ENCODE measurements around the gene OR10A3. TPM values are rescaled to one million over a fixed set of nuclear protein-coding genes. Genes with fewer than 3 reads are reported as not detected.

Gene OR10A3
- total RNA-seq, 5 donors from 2014 or later (not counting 1 experiment from before 2014, with no cell fraction given): not detected

DNA sequence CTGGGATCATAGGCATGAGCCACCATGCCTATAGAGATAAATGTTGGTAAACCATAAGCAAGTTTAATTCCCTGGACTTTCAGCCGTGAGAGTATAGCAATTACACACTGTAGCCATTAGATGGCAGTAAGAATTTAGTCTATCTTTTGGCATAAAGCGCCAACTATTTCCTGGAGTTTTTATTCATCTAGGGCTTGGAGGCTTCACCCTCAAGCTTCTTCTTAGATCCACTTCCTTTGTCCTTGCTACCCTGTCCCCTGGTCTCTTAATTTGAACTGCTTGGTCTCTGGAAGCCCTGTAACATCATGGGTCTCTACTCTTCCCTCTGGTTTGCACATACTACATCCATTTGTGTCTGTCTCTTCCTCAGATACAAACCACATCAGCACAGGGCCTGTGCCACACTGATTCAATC lies 48.7 kb downstream of the OR10A3 start:
- H3K27ac ChIP-seq (ENCODE audit: low read length): no peak overlapping the region
- peak overlapping the region in 1 of 2 donors; percentile 11 for H3K27ac Mint-ChIP-seq
- H3K4me3 Mint-ChIP-seq: no peak overlapping the region
- peaks cover 0 to 6% (median 3%) of the 10 kb centered on the region in 3 donors for H3K4me1 Mint-ChIP-seq
- ChIA-PET POLR2A (interaction anchor here in 1 of 2 donors (0.5 kb wide), 1 partner anchor 95 kb away, joined by 3 read pairs; no protein-coding TSS in a partner anchor), CTCF (interaction anchor here (0.6 to 4.7 kb wide), 10 partner anchors 10 to 1145 kb away, joined by 3 to 28 read pairs (median 4); partner anchors contain the start of gene EIF3F (in 2 of the 2))
- no peaks in the 10 kb centered on the region for H3K36me3 ChIP-seq (ENCODE audit: control insufficient read depth in 2 of 2, extremely low read depth in 1 of 2, insufficient read depth in 1 of 2, low read length in 1 of 2)
- H3K4me3 ChIP-seq (ENCODE audit: control insufficient read depth in 1 of 2, extremely low read depth in 1 of 2, low read length in 1 of 2): no peak overlapping the region
- peak in 5 of 35 experiments; percentile 0 to 56 (median 6) for DNase-seq
- peaks cover 0 to 10% (median 0%) of the 10 kb centered on the region in 3 donors for H3K9me3 Mint-ChIP-seq
- 27% methylated on average over 1 of the region's 2 CpGs for WGBS (ENCODE audit: insufficient coverage)
- H3K36me3 Mint-ChIP-seq: no peaks in the 10 kb centered on the region
- H3K4me1 ChIP-seq (ENCODE audit: control insufficient read depth in 1 of 2, extremely low read depth in 1 of 2, insufficient read depth in 2 of 2, low read length in 2 of 2): no peaks in the 10 kb centered on the region
- ATAC-seq (replicated peaks in 1 of 4): peak; percentile 55 to 67 (median 59)
- H3K27me3 Mint-ChIP-seq: peaks cover 3% of the 10 kb centered on the region in 2 donors
- H3K9me3 ChIP-seq: no peaks in the 10 kb centered on the region
- H3K27me3 ChIP-seq (replicated peaks in 1 of 2; ENCODE audit: control insufficient read depth in 2 of 2, extremely low read depth in 1 of 2, insufficient read depth in 2 of 2, low read length in 1 of 2): peaks cover 2 to 5% of the 10 kb centered on the region in 2 experiments

DNA sequence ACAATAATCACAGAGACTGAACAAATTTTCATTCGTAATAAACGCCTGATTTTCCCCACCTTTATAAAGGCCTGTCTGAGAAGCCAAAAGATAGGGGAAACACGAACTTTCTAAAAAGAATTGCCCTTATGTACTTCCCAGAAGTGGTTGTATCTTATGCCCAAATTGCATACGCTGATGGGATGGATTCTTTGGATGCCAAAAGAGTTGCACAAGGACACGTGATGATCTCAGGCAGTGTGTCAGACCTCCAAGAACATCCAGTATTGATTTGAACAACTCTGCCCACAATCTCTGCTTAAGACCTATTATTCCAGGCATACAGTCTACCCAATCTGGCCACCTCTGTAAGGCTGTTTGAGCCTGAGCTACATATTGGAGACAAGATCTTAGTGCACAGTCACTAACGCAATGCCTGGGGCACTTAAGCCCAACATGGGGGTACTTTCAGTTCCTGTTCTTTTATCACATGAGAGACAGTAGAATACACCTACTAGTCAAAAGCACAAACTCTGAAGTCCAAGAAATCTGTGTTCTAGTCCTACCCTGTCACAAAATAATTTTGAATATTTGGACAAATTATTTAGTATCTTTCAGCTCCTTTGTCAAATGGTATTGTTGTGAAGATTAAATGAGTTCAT lies 49.3 kb downstream of the OR10A3 start:
- Mint-ChIP-seq H3K36me3 (no peaks in the 10 kb centered on the region), H3K4me3 (no peak overlapping the region), H3K4me1 (peaks cover 0 to 6% (median 3%) of the 10 kb centered on the region in 3 donors), H3K27ac (no peak overlapping the region), H3K27me3 (peaks cover 3% of the 10 kb centered on the region in 2 donors), H3K9me3 (peaks cover 0 to 10% (median 0%) of the 10 kb centered on the region in 3 donors)
- no peaks in the 10 kb centered on the region for H3K36me3 ChIP-seq (ENCODE audit: control insufficient read depth in 2 of 2, extremely low read depth in 1 of 2, insufficient read depth in 1 of 2, low read length in 1 of 2)
- peaks cover 2 to 5% of the 10 kb centered on the region in 2 experiments for H3K27me3 ChIP-seq (replicated peaks in 1 of 2; ENCODE audit: control insufficient read depth in 2 of 2, extremely low read depth in 1 of 2, insufficient read depth in 2 of 2, low read length in 1 of 2)
- no peaks in the 10 kb centered on the region for H3K9me3 ChIP-seq
- no peak overlapping the region for H3K27ac ChIP-seq (ENCODE audit: low read length)
- no peak overlapping the region for H3K4me3 ChIP-seq (ENCODE audit: control insufficient read depth in 1 of 2, extremely low read depth in 1 of 2, low read length in 1 of 2)
- ChIA-PET CTCF (interaction anchor here (0.7 to 4.7 kb wide), 8 partner anchors 11 to 207 kb away, joined by 3 to 28 read pairs (median 4); partner anchors contain the start of gene EIF3F (in 2 of the 2)), POLR2A (interaction anchor here in 1 of 2 donors (0.5 kb wide), 1 partner anchor 95 kb away, joined by 3 read pairs; no protein-coding TSS in a partner anchor)
- DNase-seq (no peak), ATAC-seq (replicated peaks in 1 of 4) (no peak)
- WGBS (ENCODE audit: insufficient coverage): no CpG with 5 or more reads among the region's 6 CpGs
- H3K4me1 ChIP-seq (ENCODE audit: control insufficient read depth in 1 of 2, extremely low read depth in 1 of 2, insufficient read depth in 2 of 2, low read length in 2 of 2): no peaks in the 10 kb centered on the region

DNA sequence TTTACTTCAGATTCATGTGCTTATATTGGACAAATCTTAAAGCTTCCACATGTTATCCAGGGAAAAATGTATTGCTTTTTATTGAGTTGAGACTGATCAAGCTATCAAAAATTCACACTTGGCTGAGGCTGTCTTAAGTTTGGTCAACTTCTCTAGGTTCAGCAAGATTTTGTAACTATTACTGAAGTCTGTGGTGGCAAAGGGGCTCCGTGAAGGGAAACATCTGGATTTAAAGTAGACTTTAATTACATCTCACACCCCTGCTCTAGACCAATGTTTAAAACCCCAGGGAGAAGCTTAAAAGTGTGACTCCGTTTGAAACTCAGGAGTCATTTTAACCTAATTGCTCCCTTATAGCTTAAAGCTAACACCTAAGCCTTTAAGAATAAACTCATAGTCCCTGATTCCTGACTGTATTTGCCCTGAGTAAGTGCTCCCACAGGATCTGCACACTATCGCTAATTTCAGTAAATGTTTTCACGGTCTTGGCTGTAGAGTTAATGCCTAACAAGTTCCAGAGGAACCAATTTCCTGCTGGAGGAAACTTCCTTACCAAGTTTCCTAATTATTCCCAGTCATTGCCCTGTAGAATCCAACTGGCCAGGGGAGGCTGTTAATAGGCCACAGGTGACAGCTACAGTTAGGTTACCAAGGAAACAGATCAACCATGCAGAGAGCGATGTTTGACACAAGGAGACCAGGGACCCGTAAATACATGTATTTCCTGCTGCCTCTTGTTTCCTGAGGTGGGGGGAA lies 50.9 kb downstream of the OR10A3 start:
- peaks cover 6 to 8% of the 10 kb centered on the region in 2 donors for H3K27me3 Mint-ChIP-seq
- H3K9me3 Mint-ChIP-seq: peaks cover 0 to 8% (median 0%) of the 10 kb centered on the region in 3 donors
- peaks cover 2 to 5% of the 10 kb centered on the region in 2 experiments for H3K27me3 ChIP-seq (replicated peaks in 1 of 2; ENCODE audit: control insufficient read depth in 2 of 2, extremely low read depth in 1 of 2, insufficient read depth in 2 of 2, low read length in 1 of 2)
- H3K36me3 Mint-ChIP-seq: no peaks in the 10 kb centered on the region
- no peak overlapping the region for H3K27ac Mint-ChIP-seq
- no peaks in the 10 kb centered on the region for H3K4me1 ChIP-seq (ENCODE audit: control insufficient read depth in 1 of 2, extremely low read depth in 1 of 2, insufficient read depth in 2 of 2, low read length in 2 of 2)
- peaks cover 0 to 6% (median 3%) of the 10 kb centered on the region in 3 donors for H3K4me1 Mint-ChIP-seq
- no peak overlapping the region for H3K27ac ChIP-seq (ENCODE audit: low read length)
- WGBS (ENCODE audit: insufficient coverage): 40% methylated on average over 1 of the region's 6 CpGs
- ChIA-PET POLR2A (no interaction called here), CTCF (interaction anchor here (1.1 to 4.7 kb wide), 3 partner anchors 93 to 209 kb away, joined by 3 to 28 read pairs (median 4); partner anchors contain the start of gene EIF3F (in 1 of the 2))
- ATAC-seq (replicated peaks in 1 of 4) (no peak), DNase-seq (no peak)
- no peak overlapping the region for H3K4me3 Mint-ChIP-seq
- H3K36me3 ChIP-seq (ENCODE audit: control insufficient read depth in 2 of 2, extremely low read depth in 1 of 2, insufficient read depth in 1 of 2, low read length in 1 of 2): no peaks in the 10 kb centered on the region
- no peak overlapping the region for H3K4me3 ChIP-seq (ENCODE audit: control insufficient read depth in 1 of 2, extremely low read depth in 1 of 2, low read length in 1 of 2)
- H3K9me3 ChIP-seq: no peaks in the 10 kb centered on the region

DNA sequence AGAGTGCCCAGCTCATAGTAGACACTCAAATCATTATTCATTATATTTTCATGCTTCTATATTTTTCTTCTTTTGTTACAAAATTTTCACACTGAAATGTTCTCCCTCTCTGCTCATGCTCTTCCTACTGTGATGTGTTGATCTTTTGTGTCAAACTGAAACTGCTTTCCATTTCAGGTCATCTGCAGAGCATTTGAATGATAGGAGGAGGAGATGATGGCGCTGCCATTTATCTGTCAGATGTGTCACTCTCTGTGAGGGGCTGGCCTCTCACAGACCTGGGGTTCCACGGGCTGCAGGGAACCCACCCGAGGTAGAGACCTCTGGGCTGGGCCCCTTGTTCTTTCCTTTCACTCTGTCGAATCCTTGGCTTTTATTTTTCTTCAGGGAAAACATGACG lies 51.5 kb downstream of the OR10A3 start:
- CTCF ChIA-PET: interaction anchor here (1.1 to 4.7 kb wide), 3 partner anchors 93 to 209 kb away, joined by 3 to 28 read pairs (median 4); partner anchors contain the start of gene EIF3F (in 1 of the 2)
- H3K4me1 Mint-ChIP-seq: peaks cover 0 to 6% (median 3%) of the 10 kb centered on the region in 3 donors
- no peak for ATAC-seq (replicated peaks in 1 of 4)
- no peak overlapping the region for H3K27ac Mint-ChIP-seq
- no peak overlapping the region for H3K27ac ChIP-seq (ENCODE audit: low read length)
- no peaks in the 10 kb centered on the region for H3K36me3 ChIP-seq (ENCODE audit: control insufficient read depth in 2 of 2, extremely low read depth in 1 of 2, insufficient read depth in 1 of 2, low read length in 1 of 2)
- no peaks in the 10 kb centered on the region for H3K4me1 ChIP-seq (ENCODE audit: control insufficient read depth in 1 of 2, extremely low read depth in 1 of 2, insufficient read depth in 2 of 2, low read length in 2 of 2)
- POLR2A ChIA-PET: no interaction called here
- WGBS (ENCODE audit: insufficient coverage): 42% methylated on average over 3 of the region's 5 CpGs
- DNase-seq: no peak
- no peaks in the 10 kb centered on the region for H3K9me3 ChIP-seq
- H3K4me3 ChIP-seq (ENCODE audit: control insufficient read depth in 1 of 2, extremely low read depth in 1 of 2, low read length in 1 of 2): no peak overlapping the region
- H3K36me3 Mint-ChIP-seq: no peaks in the 10 kb centered on the region
- H3K27me3 Mint-ChIP-seq: peaks cover 7 to 9% of the 10 kb centered on the region in 2 donors
- peaks cover 2 to 5% of the 10 kb centered on the region in 2 experiments for H3K27me3 ChIP-seq (replicated peaks in 1 of 2; ENCODE audit: control insufficient read depth in 2 of 2, extremely low read depth in 1 of 2, insufficient read depth in 2 of 2, low read length in 1 of 2)
- H3K9me3 Mint-ChIP-seq: peaks cover 0 to 2% (median 0%) of the 10 kb centered on the region in 3 donors
- H3K4me3 Mint-ChIP-seq: no peak overlapping the region

Other genes with a start within 250 kb of the OR10A3 start
- gene OVCH2, start 235.2 kb downstream of the OR10A3 start, total RNA-seq: not detected
- not detected for gene OR5P2, start 144.8 kb downstream of the OR10A3 start, total RNA-seq
- gene OR5P3, start 110.9 kb downstream of the OR10A3 start, total RNA-seq: not detected
- not detected for gene OR10A6, start 10.4 kb downstream of the OR10A3 start, total RNA-seq
- gene NLRP10, start 23.7 kb upstream of the OR10A3 start, total RNA-seq: not detected
- 100 to 1,000 TPM; 344 to 400 (median 369) TPM for gene EIF3F, start 45.6 kb upstream of the OR10A3 start, total RNA-seq
- gene TUB, start 139.5 kb upstream of the OR10A3 start, total RNA-seq: under 1 TPM; 0.05 to 0.33 (median 0.19) TPM
- gene RIC3, start 227.3 kb upstream of the OR10A3 start, total RNA-seq: 10 to 100 TPM; 32.0 to 47.5 (median 37.5) TPM

Measured in T-cell (primary cell).